Transverse colon (tissue), 4 donors: Measurements from ENCODE around the gene NOTCH2NLA.
"Not testable (repeated sequence)": the region's sequence is repeated elsewhere in the genome, so short reads cannot be mapped to it uniquely, and the experiment has no call there.

Experiments used
- CTCF ChIP-seq, 5 experiments: fragments of 200-600 bp in 3 of 5; fragments of 450-650 bp in 2 of 5; sonication (generic) in 3 of 5; IDR thresholded peaks; 1 replicate in 2 of 5; 2 replicates in 3 of 5; pipeline ENCODE4 v1.5.1; 2016 to 2017; ENCODE audit warnings: antibody characterized with exemption in 5 of 5, inconsistent platforms in 3 of 5, mild to moderate bottlenecking in 2 of 5, moderate library complexity in 1 of 5
- POLR2AphosphoS5 ChIP-seq, 3 donors: sonication (generic); formaldehyde crosslinking; IDR thresholded peaks; one replicate each; pipeline ENCODE4 v1.6.1; 2016; ENCODE audit warnings: antibody characterized with exemption in 3 of 3

DNA sequence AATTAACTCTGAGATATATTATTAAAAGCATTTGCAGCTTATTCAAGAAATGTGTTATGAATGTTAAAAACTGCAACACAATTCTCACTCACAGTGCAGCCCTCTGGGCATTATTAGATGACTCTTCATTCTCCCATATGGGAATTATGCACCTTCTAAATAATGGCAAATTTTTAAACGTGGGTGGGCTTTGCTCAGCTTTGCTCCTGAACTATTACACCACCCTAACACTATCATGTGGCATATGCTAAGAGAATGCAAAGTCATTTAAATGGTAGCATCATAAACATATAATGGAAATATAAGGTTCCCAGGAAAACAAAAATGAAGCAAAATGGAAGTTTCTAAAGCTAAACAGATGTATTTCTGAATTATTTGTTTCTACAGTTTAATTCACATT, 61.5 kb downstream of the NOTCH2NLA start:
- TF ChIP-seq POLR2AphosphoS5, CTCF (IDR thresholded peaks at IDR 0.05): not testable (repeated sequence)
